Kidney tubule cell (primary cell): ENCODE results near the gene NFS1.

ENCODE experiments used
- DNase-seq: peaks from one replicate; pipeline ENCODE4 v3.0.0-alpha.2; 2018; ENCODE audit warnings: low spot score

NFS1 gene

DNA sequence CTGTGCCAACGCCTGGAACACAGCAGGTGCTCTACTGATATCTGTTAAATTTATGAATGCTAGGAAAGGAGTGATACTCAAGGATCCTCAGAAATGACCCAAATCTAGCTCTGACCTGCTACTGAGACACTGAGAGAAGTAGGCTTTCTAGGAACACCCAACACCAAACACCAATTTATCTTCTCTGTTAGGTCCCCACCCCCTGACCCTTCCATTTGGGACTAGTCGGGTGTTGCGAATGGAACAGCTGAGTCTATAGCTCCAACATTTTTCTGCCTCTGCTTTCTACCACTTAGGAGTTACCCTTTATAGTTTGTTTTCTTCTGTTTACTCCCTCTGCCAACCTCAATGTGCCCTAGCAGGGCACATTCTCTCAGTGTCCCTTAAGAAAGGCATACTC is 58.4 kb downstream of the NFS1 start:
- no peak for DNase-seq

DNA sequence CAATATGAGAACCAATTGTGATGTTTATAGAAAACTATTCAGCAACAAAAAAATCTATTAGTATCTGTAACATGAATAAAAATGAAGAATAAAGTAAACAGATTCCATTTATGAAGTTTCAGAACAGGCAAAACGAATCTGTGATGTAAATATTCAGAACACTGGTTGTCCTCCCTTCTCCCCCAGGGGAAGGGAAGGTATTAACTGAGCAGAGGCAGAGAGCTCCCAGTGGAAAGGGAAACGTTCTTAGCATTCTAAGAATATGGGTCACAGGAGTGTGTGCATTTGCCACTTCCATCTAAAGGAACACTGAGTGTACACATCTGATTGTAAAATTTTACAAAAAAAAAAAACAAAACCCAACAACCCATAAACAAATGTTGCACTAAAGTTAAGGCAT is 60.4 kb downstream of the NFS1 start:
- no peak for DNase-seq

DNA sequence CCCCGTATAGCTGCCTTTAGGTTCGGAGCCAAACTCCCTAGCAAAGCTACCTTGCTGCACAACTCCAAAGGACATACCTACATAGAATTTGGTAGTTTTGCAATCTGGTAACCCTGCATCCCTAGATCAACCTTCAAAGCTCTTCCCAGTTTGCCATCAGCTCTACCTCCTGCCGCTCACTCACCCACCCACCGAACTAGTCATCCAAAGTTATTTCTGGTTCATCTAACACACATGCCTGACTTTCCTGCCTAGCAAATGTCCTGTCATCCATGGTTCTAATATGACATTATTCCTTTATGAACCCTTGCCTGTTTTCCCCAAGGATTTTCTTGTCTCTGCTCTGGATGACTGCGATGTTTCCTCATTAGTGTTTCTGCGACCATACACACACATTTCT is 61.9 kb downstream of the NFS1 start:
- peak; percentile 22 for DNase-seq

DNA sequence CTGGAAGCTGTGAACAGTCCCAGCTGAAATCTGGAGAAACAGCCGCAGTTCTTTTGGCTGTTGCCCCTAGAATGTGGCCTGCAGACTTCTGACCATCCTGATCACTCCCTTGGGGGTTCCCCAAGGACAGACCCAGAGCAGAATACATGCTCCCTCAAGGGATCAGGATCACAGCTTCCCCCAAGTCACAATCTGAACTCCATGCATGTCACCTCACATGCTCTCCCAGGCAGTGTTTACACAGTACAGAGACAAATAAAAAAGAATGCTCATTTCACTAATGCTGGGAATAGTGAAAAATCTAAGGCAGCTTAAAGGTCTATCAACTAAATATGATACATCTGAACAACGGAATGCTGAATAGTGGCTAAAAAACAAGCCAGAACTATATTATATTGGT is 63.1 kb downstream of the NFS1 start:
- no peak for DNase-seq

DNA sequence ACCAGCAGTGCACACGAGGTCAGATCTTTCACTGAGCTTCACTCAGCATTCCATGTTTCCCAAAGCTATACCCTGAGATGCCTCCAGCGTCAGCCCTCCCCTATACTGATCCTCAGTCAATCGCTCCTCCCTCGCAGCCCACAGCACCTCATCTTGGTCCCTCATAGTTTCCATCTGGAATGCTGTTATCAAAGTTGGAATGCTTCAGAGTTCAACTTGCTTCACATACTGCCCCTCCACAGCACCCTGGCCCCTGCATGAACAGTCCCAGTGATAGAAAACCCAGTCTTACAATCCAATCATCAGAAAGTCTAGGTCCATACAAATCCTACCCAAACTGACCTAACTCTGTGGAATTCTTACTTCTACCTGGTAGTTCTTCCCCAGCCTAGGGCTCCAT is 63.5 kb downstream of the NFS1 start:
- no peak for DNase-seq

DNA sequence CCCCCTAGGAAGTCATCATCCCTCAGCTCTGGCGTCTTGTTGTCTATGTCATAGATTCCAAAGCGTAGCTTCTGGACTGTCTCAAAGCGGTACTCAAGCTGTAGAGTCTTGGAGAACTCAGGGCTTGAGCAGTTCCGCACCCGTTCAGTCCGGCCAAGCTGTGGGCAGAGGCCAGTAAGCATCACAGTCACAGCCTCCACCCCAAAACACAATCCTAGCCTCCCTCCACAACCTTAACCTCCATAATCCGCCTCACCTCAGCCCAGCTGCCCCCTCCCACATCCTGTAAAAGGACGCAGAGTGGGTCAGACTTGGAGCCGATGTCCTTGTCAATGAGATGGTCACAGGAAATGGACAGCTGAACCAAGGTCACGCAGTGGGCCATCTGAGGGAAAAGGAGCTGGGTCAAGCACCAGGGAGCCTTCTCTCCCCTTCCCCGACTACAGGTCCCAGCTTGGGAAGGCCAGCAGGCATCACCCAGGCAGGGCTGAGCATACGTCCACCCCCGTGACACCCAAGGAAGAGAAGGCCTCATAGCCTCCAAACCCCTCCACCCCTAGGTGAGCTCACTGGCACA is 66.5 kb downstream of the NFS1 start:
- no peak for DNase-seq

DNA sequence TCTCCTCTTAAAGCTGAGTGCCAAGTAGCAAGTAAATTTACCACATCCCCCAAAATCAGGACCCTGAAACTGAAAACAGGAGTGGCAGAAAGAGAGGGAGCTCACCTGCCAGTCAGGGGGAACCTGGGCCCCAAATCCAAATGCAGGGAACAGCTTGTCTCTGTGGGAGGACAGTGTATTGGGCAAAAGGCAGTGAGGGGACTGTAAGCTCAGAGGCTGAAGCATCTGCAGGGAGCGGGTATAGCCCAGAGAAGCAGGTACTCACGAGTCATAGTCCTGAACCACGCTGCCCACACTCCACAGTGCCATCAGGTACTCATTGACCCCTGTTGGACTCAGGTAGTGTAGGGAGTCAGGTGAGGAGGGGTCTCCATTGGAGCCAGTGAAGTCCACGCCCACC is 68.5 kb downstream of the NFS1 start:
- no peak for DNase-seq

DNA sequence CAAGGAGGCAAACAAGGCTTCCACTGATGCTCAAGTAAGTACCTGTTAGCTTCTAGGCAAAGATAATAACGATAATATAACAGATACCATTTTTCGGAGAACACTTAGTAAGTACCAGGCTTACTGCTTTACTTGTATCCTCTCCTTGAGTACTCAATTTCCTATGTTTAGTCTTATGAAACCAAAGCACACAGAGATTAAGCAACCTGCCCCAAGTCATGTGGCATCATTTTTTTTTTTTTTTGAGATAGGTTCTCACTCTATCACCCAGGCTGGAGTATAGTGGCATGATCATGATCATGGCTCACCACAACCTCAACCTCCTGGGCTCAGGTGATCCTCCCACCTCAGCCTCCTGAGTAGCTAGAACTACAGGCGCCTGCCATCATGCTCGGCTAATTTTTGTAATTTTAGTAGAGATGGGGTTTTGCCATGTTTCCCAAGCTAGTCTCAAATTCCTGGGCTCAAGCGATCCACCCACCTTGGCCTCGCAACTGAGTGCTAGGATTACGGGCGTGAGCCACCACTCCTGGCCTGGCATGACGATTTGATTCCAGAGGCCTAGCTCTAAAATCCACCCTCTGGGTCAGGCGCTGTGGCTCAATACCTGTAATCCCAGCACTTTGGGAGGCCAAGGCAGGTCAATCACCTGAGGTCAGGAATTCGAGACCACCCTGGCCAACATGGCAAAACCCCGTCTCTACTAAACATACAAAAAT is 69.6 kb downstream of the NFS1 start:
- DNase-seq: no peak

DNA sequence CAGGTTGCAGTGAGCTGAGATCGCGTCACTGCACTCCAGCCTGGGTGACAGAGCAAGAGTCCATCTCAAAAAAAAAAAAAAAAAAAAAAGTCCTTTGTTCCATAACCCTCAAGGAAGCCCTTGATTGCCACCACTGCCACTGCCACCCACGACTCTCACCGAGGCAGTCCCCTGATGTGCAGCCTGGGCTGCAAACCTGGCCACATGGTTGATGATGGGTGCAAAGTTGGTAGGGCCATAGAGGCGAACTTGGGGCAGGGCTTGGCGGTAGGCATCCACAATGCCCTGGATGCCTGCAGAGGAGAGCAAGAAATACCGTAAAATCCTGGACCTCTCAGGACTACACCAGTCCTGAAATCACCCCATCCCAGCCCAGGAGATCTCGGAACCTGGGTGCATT is 72.0 kb downstream of the NFS1 start:
- no peak for DNase-seq

DNA sequence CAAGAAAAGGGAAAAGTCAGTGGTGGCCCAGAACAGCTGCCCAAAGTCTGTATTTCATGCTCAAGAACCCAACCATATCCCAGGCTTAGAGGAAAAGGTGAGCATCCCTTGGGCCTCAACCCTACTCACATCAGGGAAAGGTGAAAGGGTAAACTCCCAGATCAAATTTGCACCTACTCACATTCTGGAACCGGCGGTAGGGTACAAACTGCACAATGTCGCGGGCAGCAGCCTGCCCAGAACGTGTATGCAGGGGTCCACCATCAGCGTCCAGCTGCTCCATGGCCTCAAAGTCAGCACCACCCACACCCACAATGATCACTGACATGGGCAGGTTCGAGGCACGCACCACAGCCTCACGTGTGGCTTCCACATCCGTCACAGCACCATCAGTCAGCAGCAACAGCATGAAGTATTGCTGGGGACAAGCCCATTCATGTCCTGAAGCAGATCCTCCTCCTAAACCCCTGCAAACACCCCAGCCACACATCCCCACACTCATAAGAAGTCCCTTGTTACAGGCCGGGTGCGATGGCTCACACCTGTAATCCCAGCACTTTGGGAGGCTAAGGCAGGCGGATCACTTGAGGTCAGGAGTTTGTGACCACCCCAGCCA is 72.7 kb downstream of the NFS1 start:
- DNase-seq: no peak

DNA sequence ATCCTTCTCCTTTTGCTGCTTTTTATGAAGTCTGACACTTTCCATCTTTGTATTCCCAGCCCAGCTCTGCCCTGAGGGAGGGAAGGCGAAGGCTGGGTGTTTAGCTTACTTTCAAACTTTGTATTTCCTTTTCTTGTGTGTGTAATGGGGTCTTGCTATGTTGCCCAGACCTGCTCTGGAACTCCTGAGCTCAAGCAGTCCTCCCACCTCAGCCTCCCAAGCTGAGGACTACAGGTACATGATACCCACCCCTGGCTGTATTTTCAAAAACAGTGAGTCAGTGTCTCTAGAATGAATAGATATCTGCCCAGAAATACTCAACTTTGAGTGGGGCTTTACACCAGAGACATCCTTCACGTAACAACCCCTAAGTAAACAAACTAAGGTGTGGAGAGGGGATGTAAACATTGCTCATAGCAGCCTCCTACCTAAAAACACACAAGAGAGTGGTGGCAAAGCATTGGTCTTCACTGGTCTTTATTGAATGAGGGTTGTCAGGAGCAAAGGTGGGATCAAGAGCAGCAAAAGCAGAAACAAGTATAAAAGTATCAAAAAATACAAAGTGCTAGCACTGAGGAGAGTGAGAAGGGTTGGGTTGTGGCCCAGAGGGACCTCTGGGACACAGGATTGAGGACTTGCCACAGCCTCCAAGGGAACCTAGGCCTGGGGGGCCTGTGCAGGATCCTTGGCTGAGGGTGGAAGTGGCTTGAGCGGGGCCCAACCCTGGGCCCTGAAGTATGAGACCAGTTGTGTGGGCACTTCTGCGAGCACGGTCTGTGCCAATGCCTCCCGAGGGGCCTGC is 73.4 kb downstream of the NFS1 start:
- no peak for DNase-seq

DNA sequence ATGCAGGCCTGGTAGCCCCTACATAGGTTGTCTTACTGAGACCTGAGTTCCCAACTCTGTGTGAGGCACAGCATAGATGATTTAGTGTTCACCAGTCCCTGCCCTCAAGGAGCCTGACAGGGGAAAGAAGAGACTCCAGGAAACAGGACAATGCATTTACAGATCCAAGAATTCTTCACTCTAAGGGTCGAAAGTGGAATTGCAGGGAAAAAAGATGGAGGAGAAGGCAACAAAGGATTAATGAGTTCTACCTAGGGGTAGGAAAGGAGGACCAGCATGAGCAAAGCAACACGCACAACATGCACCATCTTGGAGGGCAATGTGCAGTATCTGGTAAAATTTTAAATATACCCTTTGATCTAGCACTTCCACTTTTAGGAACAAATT is 77.6 kb downstream of the NFS1 start:
- DNase-seq: no peak

DNA sequence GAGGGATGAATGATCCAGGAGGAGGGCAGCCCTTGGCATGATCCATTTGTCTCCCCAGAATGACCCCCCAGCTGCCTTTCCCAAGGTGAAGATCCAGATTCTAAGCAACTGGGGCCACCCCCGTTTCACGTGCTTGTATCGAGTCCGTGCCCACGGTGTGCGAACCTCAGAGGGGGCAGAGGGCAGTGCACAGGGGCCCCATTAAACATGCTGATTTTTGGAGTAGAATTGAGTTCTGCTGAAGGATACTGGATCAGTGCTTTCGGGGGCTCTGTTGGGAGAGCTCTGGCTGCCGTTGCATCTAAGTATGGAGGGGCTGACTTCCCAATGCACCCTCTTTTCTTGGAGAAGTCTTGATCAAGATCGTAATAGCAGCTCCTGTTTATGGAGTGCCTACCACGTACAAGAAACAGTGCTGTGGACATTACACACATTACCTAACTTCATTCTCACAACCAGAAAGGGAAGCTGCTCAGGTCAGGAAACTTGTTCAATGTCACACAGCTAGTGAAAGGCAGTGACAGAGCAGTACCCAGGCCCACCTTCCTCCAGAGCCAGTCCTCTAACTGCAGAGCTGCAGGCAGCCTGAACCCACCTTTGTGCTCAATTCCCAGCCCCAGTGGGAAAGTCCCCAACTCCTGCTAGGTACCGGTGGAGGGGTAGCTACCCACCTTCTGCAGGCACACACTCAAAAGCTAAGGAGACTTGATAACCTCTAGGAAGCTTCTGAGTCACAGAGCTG is 78.2 kb downstream of the NFS1 start:
- DNase-seq: no peak

DNA sequence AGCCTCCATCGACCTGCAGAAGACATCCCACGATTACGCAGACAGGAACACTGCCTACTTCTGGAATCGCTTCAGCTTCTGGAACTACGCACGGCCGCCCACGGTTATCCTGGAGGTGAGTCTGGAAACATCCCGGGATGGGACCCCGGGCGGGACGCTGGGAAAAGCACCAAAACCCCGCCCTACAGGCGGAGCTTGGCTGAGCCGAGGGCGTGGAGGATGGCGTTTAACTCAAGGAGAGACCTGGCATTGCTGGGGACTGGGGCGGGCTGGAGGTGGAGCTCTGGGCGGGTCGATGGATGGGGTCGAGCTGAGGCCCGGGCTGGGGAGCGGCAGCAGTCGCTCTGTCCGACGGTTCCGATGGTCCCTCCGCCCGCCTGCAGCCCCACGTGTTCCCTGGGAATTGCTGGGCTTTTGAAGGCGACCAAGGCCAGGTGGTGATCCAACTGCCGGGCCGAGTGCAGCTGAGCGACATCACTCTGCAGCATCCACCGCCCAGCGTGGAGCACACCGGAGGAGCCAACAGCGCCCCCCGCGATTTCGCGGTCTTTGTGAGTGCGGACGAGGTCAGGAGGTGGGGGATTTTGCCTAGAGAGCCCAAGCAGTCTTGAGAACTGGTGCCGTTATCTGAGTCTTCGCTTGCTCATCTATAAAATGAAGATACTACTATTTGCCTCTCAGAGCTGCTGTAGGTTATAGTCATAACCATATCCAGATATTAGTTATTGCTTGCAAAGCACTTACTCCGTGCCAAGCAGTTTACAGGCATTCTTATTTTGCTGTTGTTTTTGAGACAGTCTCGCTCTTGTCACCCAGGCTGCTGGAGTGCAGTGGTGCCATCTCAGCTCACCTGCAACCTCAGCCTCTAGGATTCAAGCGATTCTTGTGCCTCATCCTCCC is 79.7 kb downstream of the NFS1 start:
- peak; percentile 96 for DNase-seq

DNA sequence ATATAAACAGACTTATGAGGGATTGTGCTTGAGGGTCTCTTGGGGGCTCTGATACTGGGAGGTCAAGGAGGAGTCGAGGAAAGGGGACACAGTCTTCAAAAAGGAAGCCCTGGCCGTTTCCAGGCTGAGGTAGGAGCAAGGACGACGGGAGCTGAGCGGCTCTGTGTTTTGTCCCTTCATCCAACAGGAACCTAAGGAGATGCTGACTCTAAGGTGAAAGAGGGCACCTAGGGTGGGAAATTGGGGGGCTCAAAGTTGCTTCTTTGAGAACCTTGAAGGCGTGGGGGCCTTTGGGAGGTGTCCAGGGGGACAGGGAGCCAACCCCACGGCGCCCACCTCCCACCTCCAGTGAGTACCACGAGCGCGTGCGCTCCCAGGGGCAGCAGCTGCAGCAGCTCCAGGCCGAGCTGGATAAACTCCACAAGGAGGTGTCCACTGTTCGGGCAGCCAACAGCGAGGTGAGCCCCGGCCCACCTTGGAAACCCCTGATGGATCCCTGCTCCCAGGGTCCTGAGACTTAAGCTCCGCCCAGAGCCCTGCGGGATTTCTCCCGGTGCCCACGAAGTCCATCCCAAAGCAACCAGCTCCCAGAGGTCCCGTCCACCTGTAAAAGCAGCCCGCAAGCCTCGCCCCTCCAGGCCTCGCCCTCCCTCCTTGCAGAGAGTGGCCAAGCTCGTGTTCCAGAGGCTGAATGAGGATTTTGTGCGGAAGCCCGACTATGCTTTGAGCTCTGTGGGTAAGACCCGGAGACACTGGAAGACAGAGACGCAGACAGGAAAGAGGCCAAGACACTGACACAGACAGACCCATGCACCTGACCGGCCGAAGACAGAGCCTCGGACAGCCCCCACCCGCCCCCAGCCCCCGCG is 80.7 kb downstream of the NFS1 start:
- DNase-seq: peak; percentile 49
